ENCODE results near the gene ZBTB45. TPM values are rescaled to one million over a fixed set of nuclear protein-coding genes. Genes with fewer than 3 reads are reported as not detected.

ZBTB45 gene
- total RNA-seq, 2 experiments from 2014 or later, result 11.1 to 11.8 TPM

- no peaks in the 10 kb centered on the region for H3K4me1 Mint-ChIP-seq
- H3K36me3 Mint-ChIP-seq, result no peaks in the 10 kb centered on the region
- H3K4me3 Mint-ChIP-seq, result no peak overlapping the region
- no peak overlapping the region for H3K27ac Mint-ChIP-seq
- no peaks in the 10 kb centered on the region for H3K27me3 Mint-ChIP-seq
- no peak for DNase-seq
- H3K9me3 Mint-ChIP-seq, result no peaks in the 10 kb centered on the region
These were observed 11.6 kb upstream of the ZBTB45 start for GRCh38 chr19:58531034-58531840.

DNA sequence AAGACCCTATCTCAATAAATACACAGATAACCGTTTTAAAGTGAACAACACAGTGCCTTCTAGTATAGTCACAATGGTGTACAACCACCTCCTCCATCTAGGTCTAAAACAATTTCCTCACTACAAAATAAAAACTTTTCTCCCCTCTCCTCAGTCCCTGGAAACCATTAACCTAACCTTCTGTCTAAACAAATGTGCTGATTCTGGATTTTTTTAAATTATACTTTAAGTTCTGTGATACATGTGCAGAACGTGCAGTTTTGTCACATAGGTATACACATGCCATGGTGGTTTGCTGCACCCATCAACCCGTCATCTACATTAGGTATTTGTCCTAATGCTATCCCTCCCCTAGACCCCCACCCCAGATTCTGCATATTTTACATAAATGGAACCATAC, 9.8 kb upstream of the ZBTB45 start:
- H3K4me3 Mint-ChIP-seq, result no peak overlapping the region
- no peaks in the 10 kb centered on the region for H3K4me1 Mint-ChIP-seq
- H3K27ac Mint-ChIP-seq, result no peak overlapping the region
- DNase-seq, result no peak
- no peaks in the 10 kb centered on the region for H3K36me3 Mint-ChIP-seq
- H3K27me3 Mint-ChIP-seq, result no peaks in the 10 kb centered on the region
- no peaks in the 10 kb centered on the region for H3K9me3 Mint-ChIP-seq

GRCh38 chr19:58522709-58523108, 3.1 kb upstream of the ZBTB45 start:
- Mint-ChIP-seq H3K27me3 (no peaks in the 10 kb centered on the region), H3K9me3 (no peaks in the 10 kb centered on the region), H3K27ac (no peak overlapping the region), H3K4me3 (no peak overlapping the region), H3K36me3 (peaks cover 4% of the 10 kb centered on the region), H3K4me1 (peaks cover 11% of the 10 kb centered on the region)
- no peak for DNase-seq

DNA sequence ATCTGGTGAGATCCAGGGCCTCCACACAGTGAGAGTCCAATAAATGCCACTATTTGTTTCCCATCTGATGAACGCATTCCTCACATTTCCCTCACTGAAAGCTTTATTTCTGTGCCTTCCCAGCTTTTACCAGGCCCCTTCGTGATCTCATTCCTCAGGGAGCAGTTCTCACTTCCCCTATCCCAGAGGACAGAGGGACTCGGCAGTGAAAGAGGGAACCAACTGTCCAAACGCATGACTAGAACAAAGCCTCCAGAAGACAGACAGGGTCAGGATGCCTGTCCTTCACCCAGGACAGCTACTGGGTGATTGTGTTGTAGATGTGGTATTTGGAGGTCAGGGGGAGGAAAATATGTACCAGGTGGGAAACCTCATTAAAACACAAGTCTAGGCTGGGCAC, 2.0 kb upstream of the ZBTB45 start:
- H3K27me3 Mint-ChIP-seq, result no peaks in the 10 kb centered on the region
- H3K4me1 Mint-ChIP-seq, result peaks cover 13% of the 10 kb centered on the region
- H3K4me3 Mint-ChIP-seq, result peak overlapping the region; percentile 1
- H3K27ac Mint-ChIP-seq, result no peak overlapping the region
- no peaks in the 10 kb centered on the region for H3K9me3 Mint-ChIP-seq
- H3K36me3 Mint-ChIP-seq, result peaks cover 8% of the 10 kb centered on the region
- DNase-seq, result no peak

DNA sequence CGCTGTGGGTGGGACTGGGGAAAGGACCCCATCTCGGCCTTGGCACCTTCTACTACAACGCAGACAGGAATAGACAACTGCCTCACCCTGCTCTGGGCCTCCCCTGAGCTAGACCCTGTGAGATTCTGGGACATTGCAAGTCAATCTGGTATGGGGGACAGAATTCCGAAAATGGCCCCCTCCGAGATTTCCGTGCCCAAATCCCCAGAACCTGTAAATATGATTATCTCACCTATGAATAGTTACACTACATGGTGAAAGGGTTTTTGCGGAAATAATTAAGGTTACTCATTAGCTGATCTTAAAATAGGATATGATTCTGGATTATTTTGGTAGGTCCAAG, 618 bp upstream of the ZBTB45 start:
- Mint-ChIP-seq H3K9me3 (no peaks in the 10 kb centered on the region), H3K4me3 (peak overlapping the region; percentile 96), H3K27me3 (no peaks in the 10 kb centered on the region), H3K27ac (peak overlapping the region; percentile 88), H3K4me1 (peaks cover 23% of the 10 kb centered on the region), H3K36me3 (peaks cover 18% of the 10 kb centered on the region)
- no peak for DNase-seq

- peak; percentile 62 for DNase-seq
- peak overlapping the region; percentile 88 for H3K27ac Mint-ChIP-seq
- peaks cover 26% of the 10 kb centered on the region for H3K36me3 Mint-ChIP-seq
- peak overlapping the region; percentile 96 for H3K4me3 Mint-ChIP-seq
- H3K27me3 Mint-ChIP-seq, result no peaks in the 10 kb centered on the region
- peaks cover 27% of the 10 kb centered on the region for H3K4me1 Mint-ChIP-seq
- H3K9me3 Mint-ChIP-seq, result no peaks in the 10 kb centered on the region
These were observed 589 bp downstream of the ZBTB45 start for GRCh38 chr19:58519087-58519354.

DNA sequence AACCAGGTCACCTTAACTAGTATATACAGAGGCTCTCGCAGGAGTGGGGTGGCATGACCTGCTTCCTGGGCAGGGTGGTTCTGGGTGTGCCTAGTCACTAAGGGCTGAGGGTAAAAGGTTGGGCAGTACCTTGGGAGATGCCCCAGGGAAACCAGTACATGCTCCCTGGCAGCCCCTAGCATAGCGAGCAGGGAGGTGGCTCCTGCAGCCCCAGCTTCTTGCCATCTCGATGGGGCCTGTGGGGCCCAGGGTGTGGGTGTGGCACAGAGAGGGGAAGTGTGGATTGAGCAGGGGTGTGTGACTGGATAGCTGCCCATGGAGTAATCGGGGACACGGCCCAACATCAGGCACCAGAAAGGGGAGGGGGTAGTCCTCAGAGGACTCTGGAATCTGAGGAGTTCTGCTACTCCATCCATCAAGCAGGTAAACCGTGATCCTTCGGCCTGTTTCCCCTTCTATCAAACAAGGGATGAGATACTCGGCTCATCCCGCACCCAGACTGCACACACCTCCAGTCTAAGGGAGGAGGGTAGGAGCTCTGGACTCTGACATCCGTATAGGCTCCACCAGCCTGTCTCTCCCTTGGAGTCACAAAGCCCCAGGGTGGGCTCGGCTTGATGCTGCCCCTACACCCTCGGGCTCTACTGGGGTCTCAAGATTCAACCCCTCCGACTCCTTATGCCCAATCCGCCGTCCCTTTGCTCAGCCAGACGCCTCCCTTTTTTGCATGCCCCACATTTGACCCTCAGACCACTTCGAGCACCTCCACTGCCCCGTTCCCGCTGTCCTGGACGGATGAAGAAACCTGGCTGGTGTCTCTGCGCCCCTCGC, 1.1 kb downstream of the ZBTB45 start:
- Mint-ChIP-seq H3K27me3 (no peaks in the 10 kb centered on the region), H3K9me3 (no peaks in the 10 kb centered on the region), H3K4me3 (peak overlapping the region; percentile 96), H3K27ac (peak overlapping the region; percentile 88), H3K4me1 (peaks cover 29% of the 10 kb centered on the region), H3K36me3 (peaks cover 26% of the 10 kb centered on the region)
- peak; percentile 19 for DNase-seq

- Mint-ChIP-seq H3K27ac (no peak overlapping the region), H3K4me1 (peaks cover 29% of the 10 kb centered on the region), H3K36me3 (peaks cover 26% of the 10 kb centered on the region), H3K27me3 (no peaks in the 10 kb centered on the region), H3K4me3 (peak overlapping the region; percentile 96), H3K9me3 (no peaks in the 10 kb centered on the region)
- no peak for DNase-seq
These were observed 2.4 kb downstream of the ZBTB45 start for GRCh38 chr19:58516964-58517833.

GRCh38 chr19:58516246-58516836, 3.3 kb downstream of the ZBTB45 start:
- Mint-ChIP-seq H3K4me1 (peaks cover 29% of the 10 kb centered on the region), H3K9me3 (no peaks in the 10 kb centered on the region), H3K27me3 (no peaks in the 10 kb centered on the region), H3K36me3 (peaks cover 26% of the 10 kb centered on the region), H3K27ac (peak overlapping the region; percentile 38), H3K4me3 (peak overlapping the region; percentile 90)
- no peak for DNase-seq

DNA sequence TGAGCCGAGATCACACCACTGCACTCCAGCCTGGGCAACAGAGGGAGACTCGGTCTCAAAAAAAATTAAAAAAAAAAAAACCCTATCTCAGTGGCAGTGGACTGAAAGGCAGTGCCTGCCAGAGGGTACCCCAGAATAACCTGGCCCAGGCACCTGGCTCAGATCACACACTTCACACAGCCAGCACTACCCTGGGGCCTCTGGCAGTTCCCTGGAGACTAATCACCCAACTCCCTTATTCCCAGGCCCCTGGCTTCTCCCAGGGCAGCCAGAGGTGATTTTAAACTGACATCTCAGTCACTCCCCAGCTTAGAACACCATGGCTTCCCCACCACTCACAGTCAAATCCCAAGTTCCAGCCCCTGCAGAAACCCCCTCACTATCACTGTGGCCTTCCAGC, 4.4 kb downstream of the ZBTB45 start:
- Mint-ChIP-seq H3K36me3 (peaks cover 26% of the 10 kb centered on the region), H3K27me3 (no peaks in the 10 kb centered on the region), H3K9me3 (no peaks in the 10 kb centered on the region), H3K4me3 (peak overlapping the region; percentile 90), H3K27ac (peak overlapping the region; percentile 64), H3K4me1 (peaks cover 25% of the 10 kb centered on the region)
- no peak for DNase-seq

- Mint-ChIP-seq H3K9me3 (no peaks in the 10 kb centered on the region), H3K36me3 (peaks cover 26% of the 10 kb centered on the region), H3K4me3 (peak overlapping the region; percentile 90), H3K4me1 (peaks cover 22% of the 10 kb centered on the region), H3K27me3 (no peaks in the 10 kb centered on the region), H3K27ac (peak overlapping the region; percentile 94)
- no peak for DNase-seq
These were observed 5.0 kb downstream of the ZBTB45 start for GRCh38 chr19:58514564-58515022.

DNA sequence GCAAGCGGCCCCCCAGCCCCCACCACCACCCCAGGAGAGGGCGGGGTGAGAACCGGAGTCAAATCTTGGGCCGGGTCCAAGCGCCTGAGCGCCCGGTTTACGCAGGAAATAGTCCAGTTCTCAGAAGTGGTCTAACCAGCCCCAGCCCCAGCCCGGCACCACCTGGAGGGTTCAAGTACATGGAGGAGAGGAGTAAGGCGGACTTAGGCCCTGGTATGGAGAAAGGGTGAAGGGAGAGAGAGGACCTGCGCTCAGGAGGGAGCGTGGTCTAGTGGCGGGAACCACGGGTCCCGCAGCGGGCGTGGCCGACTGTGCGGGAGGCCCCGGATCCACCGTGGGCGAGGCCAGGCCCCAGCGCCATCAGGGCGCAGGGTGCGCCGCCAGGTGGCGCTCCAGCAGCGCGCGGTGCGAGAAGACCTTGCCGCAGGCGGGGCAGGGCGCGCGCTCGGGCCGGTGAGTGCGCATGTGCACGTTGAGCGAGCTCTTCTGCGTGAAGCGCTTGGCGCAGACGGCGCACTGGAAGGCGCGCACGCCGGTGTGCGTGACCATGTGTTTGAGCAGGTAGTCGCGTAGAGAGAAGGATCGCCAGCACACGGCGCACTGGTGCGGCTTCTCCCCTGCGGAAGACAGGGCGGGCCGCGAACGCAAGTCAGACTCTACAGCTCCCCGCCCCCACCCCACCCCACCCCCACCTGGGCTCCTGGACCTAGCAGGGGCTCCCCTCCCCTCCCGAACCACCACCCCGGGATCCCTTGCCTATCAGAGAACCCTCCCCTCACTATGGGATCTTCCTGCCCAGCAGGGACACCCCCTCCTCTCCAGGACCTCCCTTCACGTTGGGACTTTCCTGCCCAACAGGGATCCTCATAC, 5.7 kb downstream of the ZBTB45 start:
- peaks cover 23% of the 10 kb centered on the region for H3K36me3 Mint-ChIP-seq
- H3K9me3 Mint-ChIP-seq, result no peaks in the 10 kb centered on the region
- peak; percentile 99 for DNase-seq
- peaks cover 22% of the 10 kb centered on the region for H3K4me1 Mint-ChIP-seq
- no peaks in the 10 kb centered on the region for H3K27me3 Mint-ChIP-seq
- H3K27ac Mint-ChIP-seq, result peak overlapping the region; percentile 94
- H3K4me3 Mint-ChIP-seq, result peak overlapping the region; percentile 90

DNA sequence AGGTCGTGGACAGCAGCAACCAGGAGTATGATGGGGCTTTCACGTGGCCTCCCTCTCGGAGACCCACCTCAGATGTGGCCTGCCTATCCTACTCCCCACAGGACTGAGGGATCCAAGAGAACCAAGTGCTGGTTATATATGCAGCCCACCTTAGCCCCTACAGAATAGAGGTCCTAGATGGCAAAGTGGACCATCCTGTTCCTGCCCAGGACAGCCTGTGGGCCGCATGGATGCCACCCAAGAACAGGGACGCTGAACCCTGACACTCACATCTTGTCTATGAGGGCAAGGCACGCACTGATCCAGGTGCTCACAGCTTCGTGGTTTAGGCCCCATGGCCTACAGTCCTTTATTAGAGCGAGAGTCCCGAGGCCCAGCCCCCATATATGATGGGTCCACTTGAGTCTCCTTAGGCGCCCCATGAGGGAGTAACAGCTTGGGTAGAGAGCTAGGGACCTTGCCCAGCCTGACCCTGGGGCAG, 6.4 kb downstream of the ZBTB45 start:
- H3K9me3 Mint-ChIP-seq, result no peaks in the 10 kb centered on the region
- no peaks in the 10 kb centered on the region for H3K27me3 Mint-ChIP-seq
- peaks cover 21% of the 10 kb centered on the region for H3K36me3 Mint-ChIP-seq
- H3K4me3 Mint-ChIP-seq, result peak overlapping the region; percentile 90
- H3K27ac Mint-ChIP-seq, result peak overlapping the region; percentile 91
- DNase-seq, result no peak
- H3K4me1 Mint-ChIP-seq, result peaks cover 22% of the 10 kb centered on the region
